ENCODE measurements around the gene GATA6. TPM values are rescaled to one million over a fixed set of nuclear protein-coding genes. Genes with fewer than 3 reads are reported as not detected.

The GATA6 gene
- total RNA-seq, 4 donors from 2014 or later: 49.7 to 223 (median 65.7) TPM

DNA sequence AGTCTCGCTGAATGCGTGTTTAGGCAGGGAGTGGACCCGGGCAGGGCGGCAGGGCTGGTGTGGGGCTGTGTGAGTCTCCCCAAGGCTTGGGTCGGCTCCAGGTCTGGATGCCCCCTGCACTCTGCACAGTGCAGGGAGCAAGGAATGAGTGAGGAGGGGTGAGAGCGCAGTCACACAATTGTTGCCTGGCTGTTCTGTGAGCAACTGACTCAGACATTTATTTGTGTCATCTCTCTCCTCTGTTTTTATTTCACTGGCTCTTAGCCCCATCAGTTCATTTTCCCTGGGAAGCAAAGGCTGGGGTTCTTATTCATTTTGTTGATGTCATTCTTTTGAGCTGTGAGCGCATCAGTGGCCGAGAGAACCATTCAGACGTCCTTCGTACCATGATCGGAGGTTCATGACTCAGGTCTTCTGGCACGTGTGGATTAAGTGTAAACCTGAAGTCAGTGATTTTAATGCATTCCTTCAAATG, 61.1 kb downstream of the GATA6 start:
- WGBS, 2 donors (ENCODE audit: low coverage in 1 of 2): 78 to 90% methylated on average over 6 to 12 of the region's 12 CpGs
- Histone ChIP-seq H3K4me3 (no peak overlapping the region), H3K4me1 (peaks cover 0 to 6% (median 3%) of the 10 kb centered on the region in 4 donors), H3K9me3 (no peaks in the 10 kb centered on the region), H3K27ac (no peak overlapping the region), H3K27me3 (no peaks in the 10 kb centered on the region), H3K36me3 (no peaks in the 10 kb centered on the region)
- in situ Hi-C loops (cut with MboI; ENCODE audit: low pct_ligation_motif_present in 1 of 4, low pct_unique_long_range_greater_than_20kb in 1 of 4, low sequenced_read_pairs in 3 of 4) (no loop called here), intact Hi-C loops (cut with DNase I; ENCODE audit: low total_unique reads) (no loop called here)
- TF ChIP-seq POLR2A (IDR thresholded peaks at IDR 0.05) (no peak), POLR2AphosphoS5 (IDR thresholded peaks at IDR 0.05) (no peak), EP300 (IDR thresholded peaks at IDR 0.05; ENCODE audit: low read depth) (no peak)
- TF ChIP-seq, protein P1, sequence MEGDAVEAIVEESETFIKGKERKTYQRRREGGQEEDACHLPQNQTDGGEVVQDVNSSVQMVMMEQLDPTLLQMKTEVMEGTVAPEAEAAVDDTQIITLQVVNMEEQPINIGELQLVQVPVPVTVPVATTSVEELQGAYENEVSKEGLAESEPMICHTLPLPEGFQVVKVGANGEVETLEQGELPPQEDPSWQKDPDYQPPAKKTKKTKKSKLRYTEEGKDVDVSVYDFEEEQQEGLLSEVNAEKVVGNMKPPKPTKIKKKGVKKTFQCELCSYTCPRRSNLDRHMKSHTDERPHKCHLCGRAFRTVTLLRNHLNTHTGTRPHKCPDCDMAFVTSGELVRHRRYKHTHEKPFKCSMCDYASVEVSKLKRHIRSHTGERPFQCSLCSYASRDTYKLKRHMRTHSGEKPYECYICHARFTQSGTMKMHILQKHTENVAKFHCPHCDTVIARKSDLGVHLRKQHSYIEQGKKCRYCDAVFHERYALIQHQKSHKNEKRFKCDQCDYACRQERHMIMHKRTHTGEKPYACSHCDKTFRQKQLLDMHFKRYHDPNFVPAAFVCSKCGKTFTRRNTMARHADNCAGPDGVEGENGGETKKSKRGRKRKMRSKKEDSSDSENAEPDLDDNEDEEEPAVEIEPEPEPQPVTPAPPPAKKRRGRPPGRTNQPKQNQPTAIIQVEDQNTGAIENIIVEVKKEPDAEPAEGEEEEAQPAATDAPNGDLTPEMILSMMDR (IDR thresholded peaks at IDR 0.05): no peak
- no peak for DNase-seq

DNA sequence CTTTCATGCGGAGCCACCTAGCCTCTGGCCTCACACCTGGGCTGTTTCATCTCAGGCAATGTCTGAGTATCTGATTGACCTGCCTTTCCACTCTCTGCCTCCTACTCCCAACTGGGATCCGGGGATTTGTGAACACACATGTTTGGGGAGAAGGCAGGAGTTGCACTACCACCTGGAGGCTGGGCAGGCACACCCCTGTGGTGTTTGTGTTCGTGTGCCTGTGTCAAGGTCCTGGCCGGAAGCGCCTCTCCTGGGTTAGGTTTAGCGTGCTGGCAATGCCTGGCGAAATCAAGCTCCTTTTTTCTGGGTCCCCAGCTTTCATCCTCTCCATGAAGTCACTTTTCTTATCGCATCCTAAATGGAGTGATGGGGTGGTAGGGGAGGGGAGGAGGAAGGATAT, 63.9 kb downstream of the GATA6 start:
- in situ Hi-C loops (cut with MboI; ENCODE audit: low pct_ligation_motif_present in 1 of 4, low pct_unique_long_range_greater_than_20kb in 1 of 4, low sequenced_read_pairs in 3 of 4) (no loop called here), intact Hi-C loops (cut with DNase I; ENCODE audit: low total_unique reads) (no loop called here)
- Histone ChIP-seq H3K4me3 (no peak overlapping the region), H3K27me3 (no peaks in the 10 kb centered on the region), H3K9me3 (no peaks in the 10 kb centered on the region), H3K27ac (peak overlapping the region in 3 of 4 donors; percentile 38 to 69 (median 52)), H3K4me1 (peaks cover 0 to 6% (median 3%) of the 10 kb centered on the region in 4 donors), H3K36me3 (no peaks in the 10 kb centered on the region)
- no peak for TF ChIP-seq POLR2A (IDR thresholded peaks at IDR 0.05)
- TF ChIP-seq, protein P1 (IDR thresholded peaks at IDR 0.05): peak in 2 of 5 experiments; percentile 13 to 27
- peak in 1 of 3 donors; percentile 15 for TF ChIP-seq POLR2AphosphoS5 (IDR thresholded peaks at IDR 0.05)
- no peak for TF ChIP-seq EP300 (IDR thresholded peaks at IDR 0.05; ENCODE audit: low read depth)
- WGBS, 2 donors (ENCODE audit: low coverage in 1 of 2): 38 to 55% methylated on average over 3 to 8 of the region's 8 CpGs
- peak; percentile 68 for DNase-seq

DNA sequence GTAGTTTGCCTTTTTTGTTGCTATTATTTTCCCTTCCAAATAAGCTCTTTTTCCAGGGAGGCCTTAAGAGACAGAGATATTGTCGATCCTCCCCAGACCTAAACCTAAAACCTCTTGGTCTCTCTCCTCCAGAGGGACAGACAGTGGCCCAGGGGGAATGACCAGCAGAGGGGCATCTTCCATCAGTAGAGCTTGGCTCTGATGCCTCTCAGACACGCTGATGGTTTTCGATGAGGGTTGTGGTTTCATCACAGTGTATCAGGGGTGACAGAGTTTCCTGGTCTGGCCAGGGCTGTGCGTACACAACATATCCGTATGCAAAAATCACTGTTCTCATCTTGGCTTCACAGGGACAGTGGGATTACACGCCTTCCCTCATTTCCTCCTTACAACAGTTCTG, 68.6 kb downstream of the GATA6 start:
- intact Hi-C loops (cut with DNase I; ENCODE audit: low total_unique reads) (no loop called here), in situ Hi-C loops (cut with MboI; ENCODE audit: low pct_ligation_motif_present in 1 of 4, low pct_unique_long_range_greater_than_20kb in 1 of 4, low sequenced_read_pairs in 3 of 4) (no loop called here)
- no peak overlapping the region for H3K4me3 ChIP-seq
- WGBS, 2 donors (ENCODE audit: low coverage in 1 of 2): 81 to 88% methylated on average over 1 to 6 of the region's 6 CpGs
- H3K27me3 ChIP-seq: no peaks in the 10 kb centered on the region
- no peaks in the 10 kb centered on the region for H3K9me3 ChIP-seq
- no peak overlapping the region for H3K27ac ChIP-seq
- H3K36me3 ChIP-seq: no peaks in the 10 kb centered on the region
- TF ChIP-seq, protein P1 (IDR thresholded peaks at IDR 0.05): no peak
- TF ChIP-seq EP300 (IDR thresholded peaks at IDR 0.05; ENCODE audit: low read depth): no peak
- no peak for DNase-seq
- H3K4me1 ChIP-seq: peaks cover 0 to 34% (median 20%) of the 10 kb centered on the region in 4 donors

DNA sequence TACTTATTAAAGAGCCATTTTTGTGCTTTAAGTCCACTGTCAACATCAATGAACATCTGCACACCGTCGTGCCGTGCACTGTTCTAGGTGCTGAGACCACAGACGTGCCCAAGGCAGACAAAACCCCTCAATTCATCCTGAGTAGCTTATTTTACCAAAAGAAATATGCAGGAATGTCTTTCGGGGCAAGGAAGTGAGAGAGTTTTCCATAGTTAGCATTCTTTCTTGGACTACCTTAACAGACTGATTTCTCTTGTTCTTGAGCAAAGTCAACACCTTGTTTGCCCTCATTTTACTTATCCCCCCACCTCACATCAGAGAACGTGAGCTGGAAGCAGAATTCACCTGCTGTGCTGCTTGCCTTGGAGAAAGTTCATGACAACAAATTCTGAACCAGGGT, 69.3 kb downstream of the GATA6 start:
- Histone ChIP-seq H3K9me3 (no peaks in the 10 kb centered on the region), H3K4me3 (no peak overlapping the region), H3K4me1 (peaks cover 0 to 37% (median 23%) of the 10 kb centered on the region in 4 donors), H3K27ac (no peak overlapping the region), H3K36me3 (no peaks in the 10 kb centered on the region), H3K27me3 (no peaks in the 10 kb centered on the region)
- intact Hi-C loops (cut with DNase I; ENCODE audit: low total_unique reads): no loop called here
- in situ Hi-C loops (cut with MboI; ENCODE audit: low pct_ligation_motif_present in 1 of 4, low pct_unique_long_range_greater_than_20kb in 1 of 4, low sequenced_read_pairs in 3 of 4): no loop called here
- no peak for DNase-seq
- WGBS, 2 donors (ENCODE audit: low coverage in 1 of 2): 78 to 86% methylated on average over 6 of the region's 6 CpGs
- TF ChIP-seq POLR2A (IDR thresholded peaks at IDR 0.05): no peak
- no peak for TF ChIP-seq POLR2AphosphoS5 (IDR thresholded peaks at IDR 0.05)
- no peak for TF ChIP-seq EP300 (IDR thresholded peaks at IDR 0.05; ENCODE audit: low read depth)
- TF ChIP-seq, protein P1 (IDR thresholded peaks at IDR 0.05): no peak
